GM23338 (cell line): ENCODE results near the gene KIF18B. TPM values are rescaled to one million over a fixed set of nuclear protein-coding genes. Genes with fewer than 3 reads are reported as not detected.

Experiments
- ATAC-seq: fragments of 200-7000 bp; cut with Tn5 transposase; 3 replicates; pipeline ENCODE4 v1.9.1; 2020
- DNase-seq: peaks from one replicate; pipeline ENCODE4 v3.0.0-alpha.2; 2015; ENCODE audit warnings: low spot score
- H2AFZ ChIP-seq: fragments of 200-600 bp; sonication (generic); 2 replicates; pipeline ENCODE4 v1.8.0; 2016; ENCODE audit warnings: antibody characterized with exemption, mild to moderate bottlenecking, moderate library complexity
- H3F3A ChIP-seq: fragments of 200-600 bp; sonication (generic); replicated peaks from 2 replicates; pipeline ENCODE4 v1.8.0; 2017; ENCODE audit warnings: antibody characterized with exemption, mixed run types, low read depth
- H3K27ac ChIP-seq: fragments of 200-600 bp; sonication (generic); 2 replicates; pipeline ENCODE4 v1.6.1; 2016; ENCODE audit warnings: low read depth
- H3K27me3 ChIP-seq: fragments of 200-600 bp; sonication (generic); 2 replicates; pipeline ENCODE4 v1.8.0; 2016; ENCODE audit warnings: mild to moderate bottlenecking, mixed run types, moderate library complexity; ENCODE audit not compliant: insufficient read depth
- H3K36me3 ChIP-seq: fragments of 200-600 bp; sonication (generic); 2 replicates; pipeline ENCODE4 v1.8.0; 2016; ENCODE audit warnings: mild to moderate bottlenecking; ENCODE audit not compliant: insufficient read depth
- H3K4me1 ChIP-seq: fragments of 200-600 bp; sonication (generic); 2 replicates; pipeline ENCODE4 v1.8.0; 2016; ENCODE audit warnings: mild to moderate bottlenecking, moderate library complexity; ENCODE audit not compliant: insufficient read depth
- H3K4me2 ChIP-seq: fragments of 200-600 bp; sonication (generic); 2 replicates; pipeline ENCODE4 v1.7.1; 2017; ENCODE audit warnings: mixed run types
- H3K4me3 ChIP-seq: fragments of 200-600 bp; sonication (generic); 2 replicates; pipeline ENCODE4 v1.6.1; 2016; ENCODE audit warnings: mixed run types
- H3K79me2 ChIP-seq: fragments of 200-600 bp; sonication (generic); replicated peaks from 2 replicates; pipeline ENCODE4 v1.8.0; 2017; ENCODE audit warnings: mild to moderate bottlenecking; ENCODE audit not compliant: insufficient read depth
- H3K9me2 ChIP-seq: fragments of 200-600 bp; sonication (generic); 2 replicates; pipeline ENCODE4 v1.8.0; 2017; ENCODE audit not compliant: insufficient read depth
- H4K20me1 ChIP-seq: fragments of 200-600 bp; sonication (generic); replicated peaks from 2 replicates; pipeline ENCODE4 v1.8.0; 2017; ENCODE audit warnings: mild to moderate bottlenecking; ENCODE audit not compliant: insufficient read depth
- H3K27ac Mint-ChIP-seq: 2 replicates; pipeline ENCODE4 v1.8.0; 2020; ENCODE audit warnings: inconsistent platforms, mild to moderate bottlenecking, moderate library complexity, mixed read lengths
- H3K27me3 Mint-ChIP-seq: 3 replicates; pipeline ENCODE4 v1.8.0; 2022; ENCODE audit warnings: low read depth, mild to moderate bottlenecking, moderate library complexity, mixed read lengths, inconsistent platforms; ENCODE audit not compliant: insufficient read depth, poor library complexity
- H3K36me3 Mint-ChIP-seq: 3 replicates; pipeline ENCODE4 v1.8.0; 2021; ENCODE audit warnings: low read depth, mild to moderate bottlenecking, inconsistent platforms, moderate library complexity, mixed read lengths
- H3K4me1 Mint-ChIP-seq: 3 replicates; pipeline ENCODE4 v1.8.0; 2020; ENCODE audit warnings: mild to moderate bottlenecking, inconsistent platforms, mixed read lengths
- H3K4me3 Mint-ChIP-seq: 3 replicates; pipeline ENCODE4 v1.8.0; 2021; ENCODE audit warnings: moderate library complexity, mild to moderate bottlenecking, inconsistent platforms, mixed read lengths
- H3K9me3 Mint-ChIP-seq: 3 replicates; pipeline ENCODE4 v1.8.0; 2020; ENCODE audit warnings: moderate library complexity, mild to moderate bottlenecking, inconsistent platforms, mixed read lengths
- CREB1 ChIP-seq: fragments of 250-450 bp; sonication (Bioruptor Pico); IDR thresholded peaks from 2 replicates; pipeline ENCODE4 v1.5.0; 2020; ENCODE audit warnings: low read depth, mild to moderate bottlenecking, moderate library complexity
- CTCF ChIP-seq, 2 experiments: fragments of 200-600 bp in 1 of 2; sonication (generic) in 1 of 2; conservative IDR thresholded peaks; 2 replicates each; pipeline versions ENCODE4 v1.5.1 to v1.6.1; 2016 to 2017; ENCODE audit warnings: antibody characterized with exemption in 2 of 2, low read depth in 2 of 2, mild to moderate bottlenecking in 2 of 2, moderate library complexity in 1 of 2
- ETS1 ChIP-seq: IDR thresholded peaks from 2 replicates; pipeline ENCODE4 v1.6.1; 2016; ENCODE audit warnings: antibody characterized with exemption
- EZH2 ChIP-seq: fragments of 200-600 bp; sonication (generic); IDR thresholded peaks from one replicate; pipeline ENCODE4 v1.8.0; 2017; ENCODE audit warnings: antibody characterized with exemption, mild to moderate bottlenecking, low read depth; ENCODE audit not compliant: unreplicated experiment
- NANOG ChIP-seq: IDR thresholded peaks from 2 replicates; pipeline ENCODE4 v1.6.1; 2016; ENCODE audit warnings: antibody characterized with exemption, borderline replicate concordance
- POLR2AphosphoS5 ChIP-seq: IDR thresholded peaks from 2 replicates; pipeline ENCODE4 v1.6.1; 2016; ENCODE audit warnings: antibody characterized with exemption, low read depth
- ZNF114 ChIP-seq: fragments of 250-450 bp; sonication (Bioruptor Pico); IDR thresholded peaks from 2 replicates; pipeline ENCODE4 v1.5.0; 2020; ENCODE audit warnings: mild to moderate bottlenecking, moderate library complexity
- ZNF331 ChIP-seq: fragments of 250-450 bp; sonication (Bioruptor Pico); IDR thresholded peaks from 2 replicates; pipeline ENCODE4 v1.5.0; 2020; ENCODE audit warnings: low read depth, mild to moderate bottlenecking, moderate library complexity
- ZNF462 ChIP-seq: fragments of 250-450 bp; sonication (Bioruptor Pico); IDR thresholded peaks from 2 replicates; pipeline ENCODE4 v1.5.0; 2020; ENCODE audit warnings: mild to moderate bottlenecking, moderate library complexity
- polyA plus RNA-seq: library from polyadenylated mRNA; unstranded; fragments of >200 nt; fragmentation: Nextera tagmentation; extraction: Ambion mirVana; gene quantifications from 2 replicates; pipeline ENCODE4 v1.2.1, GENCODE V29; 2016
- total RNA-seq: library from RNA; depleted of rRNA; stranded (reverse); fragments of >200 nt; shearing (Covaris generic); gene quantifications from 2 replicates; pipeline ENCODE4 v1.2.3, GENCODE V29; 2014

Gene KIF18B
- total and polyA plus RNA-seq, 2 experiments from 2014 or later = 14.1 to 28.4 TPM

- TF ChIP-seq EZH2 = peak; percentile 32
- TF ChIP-seq ZNF331 (CRISPR knock-in tag) = no peak
- peak; percentile 48 for TF ChIP-seq POLR2AphosphoS5
- Histone ChIP-seq H3K9me2 (no peaks in the 10 kb centered on the region), H3K4me1 (peaks cover 6% of the 10 kb centered on the region; the same call in 1 of the 2 replicates), H3K27me3 (peaks cover 61% of the 10 kb centered on the region), H3K36me3 (no peaks in the 10 kb centered on the region), H3K27ac (no peak overlapping the region), H3K4me3 (peak overlapping the region; percentile 67), H3K79me2 (no peaks in the 10 kb centered on the region), H3F3A (peaks cover 5% of the 10 kb centered on the region; the same call in 1 of the 2 replicates), H3K4me2 (peak overlapping the region; percentile 90), H4K20me1 (no peaks in the 10 kb centered on the region), H2AFZ (peak overlapping the region; percentile 94)
- H3K4me3 Mint-ChIP-seq = peak overlapping the region; percentile 55; the same call in 2 of the 3 replicates
- H3K4me1 Mint-ChIP-seq = peaks cover 13% of the 10 kb centered on the region
- H3K9me3 Mint-ChIP-seq = no peaks in the 10 kb centered on the region; the same call in 2 of the 3 replicates
- DNase-seq = peak; percentile 61
- H3K27ac Mint-ChIP-seq = no peak overlapping the region
- peaks cover 28% of the 10 kb centered on the region for H3K27me3 Mint-ChIP-seq
- peak; percentile 63 for ATAC-seq
- no peaks in the 10 kb centered on the region for H3K36me3 Mint-ChIP-seq
These were observed 12.4 kb upstream of the KIF18B start for GRCh38 chr17:44959821-44960531.

GRCh38 chr17:44956998-44957981 lies 9.7 kb upstream of the KIF18B start:
- H3K9me2 ChIP-seq = no peaks in the 10 kb centered on the region
- no peak overlapping the region for H3K27ac Mint-ChIP-seq
- no peak for DNase-seq
- H3K4me1 Mint-ChIP-seq = peaks cover 13% of the 10 kb centered on the region
- H3K27me3 Mint-ChIP-seq = peaks cover 17% of the 10 kb centered on the region
- H3K4me1 ChIP-seq = peaks cover 2% of the 10 kb centered on the region; the same call in 1 of the 2 replicates
- H3F3A ChIP-seq = peaks cover 11% of the 10 kb centered on the region; the same call in 1 of the 2 replicates
- no peak overlapping the region for H3K27ac ChIP-seq
- no peaks in the 10 kb centered on the region for H3K79me2 ChIP-seq
- no peak overlapping the region for H2AFZ ChIP-seq
- H3K4me3 ChIP-seq = no peak overlapping the region
- no peak overlapping the region for H3K4me3 Mint-ChIP-seq
- no peaks in the 10 kb centered on the region for H3K36me3 ChIP-seq
- no peaks in the 10 kb centered on the region for H4K20me1 ChIP-seq
- H3K27me3 ChIP-seq = peaks cover 43% of the 10 kb centered on the region
- H3K9me3 Mint-ChIP-seq = no peaks in the 10 kb centered on the region
- no peak overlapping the region for H3K4me2 ChIP-seq
- no peak for ATAC-seq
- H3K36me3 Mint-ChIP-seq = no peaks in the 10 kb centered on the region
- no peak for TF ChIP-seq ZNF114 (CRISPR knock-in tag)
- no peak for TF ChIP-seq POLR2AphosphoS5
- no peak for TF ChIP-seq ZNF462 (CRISPR knock-in tag)
- TF ChIP-seq CTCF (conservative IDR thresholded peaks at IDR 0.05; ENCODE audit: low read depth in 2 of 2) = no peak
- no peak for TF ChIP-seq NANOG
- TF ChIP-seq ETS1 = no peak
- TF ChIP-seq EZH2 = no peak
- TF ChIP-seq CREB1 (CRISPR knock-in tag) = no peak
- TF ChIP-seq ZNF331 (CRISPR knock-in tag) = no peak
